Measurements from ENCODE around the gene LY6G6C. TPM values are rescaled to one million over a fixed set of nuclear protein-coding genes. Genes with fewer than 3 reads are reported as not detected.

Gene LY6G6C
- total and polyA plus RNA-seq, 2 of the 4 experiments (the other 2 are of a cell fraction), result not detected

DNA sequence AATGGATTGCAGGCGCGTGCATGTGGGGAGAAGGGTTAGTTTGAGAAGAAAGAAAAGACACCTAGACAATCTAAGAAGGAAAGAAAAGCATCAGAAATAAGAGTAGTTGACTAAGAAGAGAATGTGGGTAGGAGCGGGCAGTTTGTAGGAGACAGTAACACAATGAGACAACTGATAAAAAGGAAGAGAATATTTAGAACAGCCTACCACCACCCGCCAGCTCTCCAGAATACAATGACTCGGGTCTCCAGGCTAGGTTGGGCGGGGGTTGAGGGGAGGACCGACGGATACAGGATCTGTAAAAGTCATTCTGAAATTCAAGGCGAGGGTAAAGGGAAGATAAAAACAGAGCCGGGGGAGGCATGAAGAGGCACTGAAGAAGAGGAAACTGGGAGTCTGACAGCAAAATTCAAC, 19.1 kb downstream of the LY6G6C start (continued):
- TF ChIP-seq RAD21 (IDR thresholded peaks at IDR 0.05; ENCODE audit: low read length) (no peak; the same call in 1 of the 2 replicates), CEBPB (IDR thresholded peaks at IDR 0.05; ENCODE audit: low read depth, low read length) (no peak), MAFK (IDR thresholded peaks at IDR 0.05; ENCODE audit: low read depth, low read length) (no peak), SMC3 (IDR thresholded peaks at IDR 0.05; ENCODE audit: low read depth, low read length) (no peak)
- TF ChIP-seq, protein P1, sequence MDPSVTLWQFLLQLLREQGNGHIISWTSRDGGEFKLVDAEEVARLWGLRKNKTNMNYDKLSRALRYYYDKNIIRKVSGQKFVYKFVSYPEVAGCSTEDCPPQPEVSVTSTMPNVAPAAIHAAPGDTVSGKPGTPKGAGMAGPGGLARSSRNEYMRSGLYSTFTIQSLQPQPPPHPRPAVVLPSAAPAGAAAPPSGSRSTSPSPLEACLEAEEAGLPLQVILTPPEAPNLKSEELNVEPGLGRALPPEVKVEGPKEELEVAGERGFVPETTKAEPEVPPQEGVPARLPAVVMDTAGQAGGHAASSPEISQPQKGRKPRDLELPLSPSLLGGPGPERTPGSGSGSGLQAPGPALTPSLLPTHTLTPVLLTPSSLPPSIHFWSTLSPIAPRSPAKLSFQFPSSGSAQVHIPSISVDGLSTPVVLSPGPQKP (IDR thresholded peaks at IDR 0.05; ENCODE audit: borderline replicate concordance, low read depth, low read length), result no peak
